ENCODE results near the gene RALGDS.
"Not testable (repeated sequence)": the region's sequence is repeated elsewhere in the genome, so short reads cannot be mapped to it uniquely, and the experiment has no call there.

Gene RALGDS

GRCh38 chr9:133090187-133090586, 30.9 kb downstream of the RALGDS start:
- DNase-seq (ENCODE audit: low read depth in 3 of 3) = no peak

GRCh38 chr9:133089271-133089671, 31.8 kb downstream of the RALGDS start:
- no peak for DNase-seq (ENCODE audit: low read depth in 3 of 3)

- DNase-seq (ENCODE audit: low read depth in 3 of 3) = no peak
Measured at GRCh38 chr9:133088756-133089155, 32.3 kb downstream of the RALGDS start.

- DNase-seq (ENCODE audit: low read depth in 3 of 3) = no peak
Measured at GRCh38 chr9:133088146-133088750, 32.8 kb downstream of the RALGDS start.

- no peak for DNase-seq (ENCODE audit: low read depth in 3 of 3)
Measured at GRCh38 chr9:133087429-133088145, 33.5 kb downstream of the RALGDS start.

GRCh38 chr9:133086894-133087293, 34.1 kb downstream of the RALGDS start:
- DNase-seq (ENCODE audit: low read depth in 3 of 3) = no peak

GRCh38 chr9:133086212-133086860, 34.7 kb downstream of the RALGDS start:
- DNase-seq (ENCODE audit: low read depth in 3 of 3) = not testable (repeated sequence)

- not testable (repeated sequence) for DNase-seq (ENCODE audit: low read depth in 3 of 3)
Measured at GRCh38 chr9:133083688-133084087, 37.4 kb downstream of the RALGDS start.

GRCh38 chr9:133081957-133082644, 38.9 kb downstream of the RALGDS start:
- not testable (repeated sequence) for DNase-seq (ENCODE audit: low read depth in 3 of 3)

- not testable (repeated sequence) for DNase-seq (ENCODE audit: low read depth in 3 of 3)
Measured at GRCh38 chr9:133080786-133081779, 40.0 kb downstream of the RALGDS start.

GRCh38 chr9:133080161-133080560, 40.9 kb downstream of the RALGDS start:
- no peak for DNase-seq (ENCODE audit: low read depth in 3 of 3)

GRCh38 chr9:133078486-133078885, 42.6 kb downstream of the RALGDS start:
- no peak for DNase-seq (ENCODE audit: low read depth in 3 of 3)

GRCh38 chr9:133076691-133077090, 44.3 kb downstream of the RALGDS start:
- no peak for DNase-seq (ENCODE audit: low read depth in 3 of 3)

GRCh38 chr9:133075925-133076630, 45.0 kb downstream of the RALGDS start:
- no peak for DNase-seq (ENCODE audit: low read depth in 3 of 3)

- DNase-seq (ENCODE audit: low read depth in 3 of 3) = no peak
Measured at GRCh38 chr9:133074111-133074651, 46.9 kb downstream of the RALGDS start.

- DNase-seq (ENCODE audit: low read depth in 3 of 3) = no peak
Measured at GRCh38 chr9:133073086-133074014, 47.7 kb downstream of the RALGDS start.

GRCh38 chr9:133072210-133072609, 48.8 kb downstream of the RALGDS start:
- DNase-seq (ENCODE audit: low read depth in 3 of 3) = not testable (repeated sequence)

- no peak for DNase-seq (ENCODE audit: low read depth in 3 of 3)
Measured at GRCh38 chr9:133071484-133072150, 49.4 kb downstream of the RALGDS start.
